ENCODE measurements around the gene VCPKMT.

VCPKMT gene

GRCh38 chr14:50063876-50064420 lies 52.4 kb downstream of the VCPKMT start:
- no peak for DNase-seq

GRCh38 chr14:50062438-50063085 lies 53.8 kb downstream of the VCPKMT start:
- DNase-seq, result peak; percentile 68

GRCh38 chr14:50061664-50062437 lies 54.5 kb downstream of the VCPKMT start:
- DNase-seq, result peak; percentile 50

GRCh38 chr14:50060871-50061663 lies 55.3 kb downstream of the VCPKMT start:
- DNase-seq, result peak; percentile 47

GRCh38 chr14:50059763-50060616 lies 56.4 kb downstream of the VCPKMT start:
- DNase-seq, result no peak
